Choroid plexus epithelial cell (primary cell): Measurements from ENCODE around the gene CCDC186.

Experiments used
- DNase-seq: peaks from one replicate; pipeline ENCODE4 v3.0.0-alpha.2; 2010; ENCODE audit warnings: low read depth
- H3K4me3 ChIP-seq: 2 replicates; pipeline ENCODE4 v1.5.1; 2011; ENCODE audit warnings: low read depth, mild to moderate bottlenecking, control low read depth, low read length, moderate library complexity
- TF ChIP-seq, protein P1 (sequence below): conservative IDR thresholded peaks from 2 replicates; pipeline ENCODE4 v1.5.1; 2011; ENCODE audit warnings: low read depth, mild to moderate bottlenecking, control low read depth, inconsistent platforms, low read length, moderate library complexity

Gene CCDC186

GRCh38 chr10:114103284-114103683 is 70.7 kb downstream of the CCDC186 start:
- no peak overlapping the region for H3K4me3 ChIP-seq
- peak; percentile 85 for DNase-seq
- TF ChIP-seq, protein P1, sequence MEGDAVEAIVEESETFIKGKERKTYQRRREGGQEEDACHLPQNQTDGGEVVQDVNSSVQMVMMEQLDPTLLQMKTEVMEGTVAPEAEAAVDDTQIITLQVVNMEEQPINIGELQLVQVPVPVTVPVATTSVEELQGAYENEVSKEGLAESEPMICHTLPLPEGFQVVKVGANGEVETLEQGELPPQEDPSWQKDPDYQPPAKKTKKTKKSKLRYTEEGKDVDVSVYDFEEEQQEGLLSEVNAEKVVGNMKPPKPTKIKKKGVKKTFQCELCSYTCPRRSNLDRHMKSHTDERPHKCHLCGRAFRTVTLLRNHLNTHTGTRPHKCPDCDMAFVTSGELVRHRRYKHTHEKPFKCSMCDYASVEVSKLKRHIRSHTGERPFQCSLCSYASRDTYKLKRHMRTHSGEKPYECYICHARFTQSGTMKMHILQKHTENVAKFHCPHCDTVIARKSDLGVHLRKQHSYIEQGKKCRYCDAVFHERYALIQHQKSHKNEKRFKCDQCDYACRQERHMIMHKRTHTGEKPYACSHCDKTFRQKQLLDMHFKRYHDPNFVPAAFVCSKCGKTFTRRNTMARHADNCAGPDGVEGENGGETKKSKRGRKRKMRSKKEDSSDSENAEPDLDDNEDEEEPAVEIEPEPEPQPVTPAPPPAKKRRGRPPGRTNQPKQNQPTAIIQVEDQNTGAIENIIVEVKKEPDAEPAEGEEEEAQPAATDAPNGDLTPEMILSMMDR: peak; percentile 65

GRCh38 chr10:114102256-114102655 is 71.7 kb downstream of the CCDC186 start:
- TF ChIP-seq, protein P1: no peak
- H3K4me3 ChIP-seq: no peak overlapping the region
- peak; percentile 41 for DNase-seq

DNA sequence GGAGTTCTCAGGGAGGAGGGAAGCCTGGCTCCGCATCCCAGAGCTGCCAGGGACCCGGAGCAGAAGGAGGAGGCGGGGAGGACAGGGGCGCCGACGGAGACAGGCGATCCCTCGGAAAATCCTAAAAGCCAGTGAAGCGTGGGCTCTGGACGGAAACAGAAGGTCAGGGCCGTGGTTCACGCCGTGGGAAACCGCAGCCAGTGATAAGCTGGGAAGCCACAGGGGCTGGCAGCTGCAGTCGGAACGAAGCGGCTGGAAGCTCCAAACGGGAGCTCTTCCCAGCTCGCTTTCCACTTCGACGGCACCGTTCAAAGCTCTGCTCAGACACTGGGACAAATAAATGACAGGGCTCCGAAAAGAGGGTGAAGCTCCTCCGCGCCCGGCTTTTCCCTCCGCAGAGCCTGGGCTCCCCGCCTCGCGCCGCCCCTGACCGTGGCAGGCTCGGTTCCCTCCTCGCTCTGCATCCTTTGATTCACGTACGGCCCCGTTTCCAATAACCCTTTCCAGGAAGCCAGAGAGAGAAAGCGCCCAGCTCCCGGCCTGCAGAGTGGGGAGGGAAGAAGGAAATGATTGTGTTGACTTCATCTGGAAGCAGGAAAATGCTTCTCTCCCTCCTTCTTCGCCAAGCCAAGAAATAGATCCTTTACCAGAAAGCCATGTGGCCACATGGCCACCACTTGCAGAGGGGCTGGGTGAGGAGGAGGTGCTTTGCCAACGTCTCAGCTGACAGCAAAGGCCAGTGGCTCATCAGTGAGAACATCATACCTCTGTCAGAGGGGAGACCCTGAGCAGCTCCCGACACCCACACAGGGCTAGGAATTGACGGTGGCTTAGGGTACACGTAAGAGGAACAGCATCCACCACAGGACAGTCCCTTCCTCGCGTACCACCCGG is 72.9 kb downstream of the CCDC186 start:
- TF ChIP-seq, protein P1: no peak
- DNase-seq: peak; percentile 48
- peak overlapping the region; percentile 48 for H3K4me3 ChIP-seq

- TF ChIP-seq, protein P1: no peak
- H3K4me3 ChIP-seq: no peak overlapping the region
- DNase-seq: no peak
These were observed 77.1 kb downstream of the CCDC186 start for GRCh38 chr10:114096864-114097263.

DNA sequence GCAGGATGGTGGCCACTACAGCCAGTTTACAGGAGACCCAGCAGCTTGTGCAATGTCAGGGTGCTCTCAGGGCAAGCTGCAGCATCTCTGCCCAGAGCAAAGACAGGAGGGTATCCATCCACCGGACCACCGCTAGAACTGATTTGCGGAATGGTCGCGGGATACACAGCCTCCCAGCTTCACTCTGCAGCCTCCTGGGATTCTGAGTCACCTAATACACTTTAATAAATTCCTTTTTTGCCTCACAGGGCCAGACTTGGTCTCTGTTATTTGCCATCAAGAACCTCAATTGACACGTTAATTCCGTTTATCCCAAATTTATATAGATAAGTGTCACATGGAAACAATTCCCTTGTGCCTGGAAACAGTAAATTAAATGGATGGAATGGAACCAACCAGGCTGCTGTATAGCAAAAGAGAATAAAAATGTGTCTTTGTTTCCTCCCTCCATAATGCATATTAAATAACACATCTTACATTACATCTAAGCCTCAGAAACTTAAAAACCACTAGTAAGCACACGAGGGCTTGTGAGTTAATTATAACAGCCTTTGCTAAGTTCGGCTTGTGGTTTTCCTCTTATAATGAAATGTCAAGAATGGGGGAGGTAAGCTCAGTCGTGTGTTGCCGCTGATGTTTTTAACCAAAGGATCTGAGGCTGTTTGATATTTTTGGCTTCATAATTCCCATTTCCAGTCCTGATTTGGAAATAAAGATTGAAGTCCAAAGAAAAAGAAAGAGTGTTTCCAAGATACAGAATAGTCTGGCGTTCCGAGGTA is 78.3 kb downstream of the CCDC186 start:
- H3K4me3 ChIP-seq: no peak overlapping the region
- TF ChIP-seq, protein P1: no peak
- DNase-seq: no peak

- DNase-seq: no peak
- TF ChIP-seq, protein P1: no peak
- no peak overlapping the region for H3K4me3 ChIP-seq
These were observed 79.2 kb downstream of the CCDC186 start for GRCh38 chr10:114094795-114095194.
